PC-3 (cell line): ENCODE results near the gene KMT5B.

Experiments
- EZH2phosphoT487 ChIP-seq: fragments of 300-600 bp; sonication (generic); IDR thresholded peaks from 2 replicates; pipeline ENCODE4 v1.6.1; 2018; ENCODE audit warnings: mild to moderate bottlenecking, antibody characterized with exemption, low read length, borderline replicate concordance
- TF ChIP-seq, protein P1 (sequence below): fragments of 300-600 bp; sonication (generic); conservative IDR thresholded peaks from 2 replicates; pipeline ENCODE4 v1.5.1; 2017; ENCODE audit warnings: antibody characterized with exemption, low read depth, mild to moderate bottlenecking, low read length

DNA sequence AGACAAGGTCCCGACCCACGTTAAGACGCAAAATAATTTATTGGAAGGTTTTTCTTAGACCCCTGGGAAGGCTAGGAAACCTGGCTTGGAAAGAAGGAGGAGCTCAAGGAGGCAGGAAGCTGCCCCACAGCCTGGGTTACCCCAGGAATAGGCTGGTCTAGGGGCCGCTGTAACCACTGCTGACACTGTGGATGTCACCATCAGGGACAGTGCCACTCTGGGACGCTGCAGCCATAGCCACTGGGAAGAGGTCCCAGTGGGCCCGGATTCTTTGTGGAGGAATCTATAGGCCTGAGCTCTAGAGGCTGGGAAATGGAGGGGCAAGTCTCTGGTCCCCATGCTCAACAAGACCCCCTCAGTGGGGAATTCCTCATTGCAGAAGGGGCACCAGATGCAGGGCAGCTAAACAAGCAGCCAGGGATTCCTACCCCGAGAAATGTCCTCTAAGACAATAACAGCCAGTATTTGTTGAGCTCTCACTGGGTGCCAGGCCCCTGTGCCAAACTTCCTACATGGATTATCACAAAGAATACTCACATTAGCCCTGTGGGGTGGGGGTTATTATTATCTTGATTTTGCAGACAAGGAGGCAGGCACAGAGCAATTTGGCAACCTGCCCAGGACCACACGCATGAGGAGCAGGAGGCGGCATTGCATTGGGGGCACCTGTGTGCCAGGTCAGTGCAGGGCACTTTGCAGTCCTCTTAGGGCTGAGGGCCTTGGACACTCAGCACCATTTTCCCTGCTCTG, 72.4 kb downstream of the KMT5B start:
- no peak for TF ChIP-seq EZH2phosphoT487
- TF ChIP-seq, protein P1, sequence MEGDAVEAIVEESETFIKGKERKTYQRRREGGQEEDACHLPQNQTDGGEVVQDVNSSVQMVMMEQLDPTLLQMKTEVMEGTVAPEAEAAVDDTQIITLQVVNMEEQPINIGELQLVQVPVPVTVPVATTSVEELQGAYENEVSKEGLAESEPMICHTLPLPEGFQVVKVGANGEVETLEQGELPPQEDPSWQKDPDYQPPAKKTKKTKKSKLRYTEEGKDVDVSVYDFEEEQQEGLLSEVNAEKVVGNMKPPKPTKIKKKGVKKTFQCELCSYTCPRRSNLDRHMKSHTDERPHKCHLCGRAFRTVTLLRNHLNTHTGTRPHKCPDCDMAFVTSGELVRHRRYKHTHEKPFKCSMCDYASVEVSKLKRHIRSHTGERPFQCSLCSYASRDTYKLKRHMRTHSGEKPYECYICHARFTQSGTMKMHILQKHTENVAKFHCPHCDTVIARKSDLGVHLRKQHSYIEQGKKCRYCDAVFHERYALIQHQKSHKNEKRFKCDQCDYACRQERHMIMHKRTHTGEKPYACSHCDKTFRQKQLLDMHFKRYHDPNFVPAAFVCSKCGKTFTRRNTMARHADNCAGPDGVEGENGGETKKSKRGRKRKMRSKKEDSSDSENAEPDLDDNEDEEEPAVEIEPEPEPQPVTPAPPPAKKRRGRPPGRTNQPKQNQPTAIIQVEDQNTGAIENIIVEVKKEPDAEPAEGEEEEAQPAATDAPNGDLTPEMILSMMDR: no peak
